ENCODE data around the gene PPP1R14D.
"Not testable (repeated sequence)": the region's sequence is repeated elsewhere in the genome, so short reads cannot be mapped to it uniquely, and the experiment has no call there.

Gene PPP1R14D

DNA sequence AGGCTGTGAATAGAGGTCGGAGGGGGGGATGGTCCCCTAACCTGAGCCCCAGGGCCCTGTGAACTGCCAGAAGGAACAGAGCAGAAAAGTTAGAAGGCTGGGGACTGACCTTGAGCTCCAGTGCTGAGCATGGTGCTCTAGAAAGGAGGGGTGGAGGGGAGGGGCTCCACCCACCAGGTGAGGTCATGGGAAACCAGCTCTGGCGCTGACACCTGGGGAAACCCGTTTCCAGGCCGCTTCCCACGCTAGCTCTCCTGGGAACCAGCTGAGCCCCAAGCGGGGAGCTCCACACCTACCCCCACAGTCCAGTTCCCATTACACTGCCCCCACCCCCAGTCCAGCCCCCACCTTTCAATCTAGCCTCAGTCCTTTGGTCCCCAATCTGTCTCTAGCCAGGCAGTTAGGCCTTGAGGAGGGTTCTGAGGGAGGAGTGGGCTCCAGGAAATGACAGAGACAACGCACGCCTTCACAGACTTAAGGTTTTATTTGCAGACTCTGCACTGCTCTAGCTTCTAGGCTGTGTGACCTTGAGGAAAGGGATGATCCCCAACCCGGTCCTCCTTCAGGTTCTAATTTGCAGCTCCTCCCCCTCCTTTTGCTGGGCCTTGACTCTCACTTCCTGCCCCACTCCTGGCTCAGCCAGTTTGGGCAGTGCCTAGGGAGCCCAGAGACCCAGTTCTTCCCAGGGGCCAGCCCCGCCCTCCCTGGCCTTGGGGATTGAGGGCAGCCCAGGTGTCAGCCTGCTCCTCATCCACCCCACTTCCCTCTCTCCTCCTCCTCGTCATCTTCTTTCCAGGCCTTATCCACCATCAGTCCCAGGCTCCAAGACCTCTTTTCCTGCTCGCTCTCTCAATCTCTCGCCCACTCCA lies 43.5 kb upstream of the PPP1R14D start:
- no peak for DNase-seq (ENCODE audit: low read depth)
- no peak overlapping the region for H3K4me3 ChIP-seq (ENCODE audit: low read depth, low read length)
- in situ Hi-C loops (cut with HindIII; ENCODE audit: low sequenced_read_pairs), result no loop called here
- TF ChIP-seq, protein P1, sequence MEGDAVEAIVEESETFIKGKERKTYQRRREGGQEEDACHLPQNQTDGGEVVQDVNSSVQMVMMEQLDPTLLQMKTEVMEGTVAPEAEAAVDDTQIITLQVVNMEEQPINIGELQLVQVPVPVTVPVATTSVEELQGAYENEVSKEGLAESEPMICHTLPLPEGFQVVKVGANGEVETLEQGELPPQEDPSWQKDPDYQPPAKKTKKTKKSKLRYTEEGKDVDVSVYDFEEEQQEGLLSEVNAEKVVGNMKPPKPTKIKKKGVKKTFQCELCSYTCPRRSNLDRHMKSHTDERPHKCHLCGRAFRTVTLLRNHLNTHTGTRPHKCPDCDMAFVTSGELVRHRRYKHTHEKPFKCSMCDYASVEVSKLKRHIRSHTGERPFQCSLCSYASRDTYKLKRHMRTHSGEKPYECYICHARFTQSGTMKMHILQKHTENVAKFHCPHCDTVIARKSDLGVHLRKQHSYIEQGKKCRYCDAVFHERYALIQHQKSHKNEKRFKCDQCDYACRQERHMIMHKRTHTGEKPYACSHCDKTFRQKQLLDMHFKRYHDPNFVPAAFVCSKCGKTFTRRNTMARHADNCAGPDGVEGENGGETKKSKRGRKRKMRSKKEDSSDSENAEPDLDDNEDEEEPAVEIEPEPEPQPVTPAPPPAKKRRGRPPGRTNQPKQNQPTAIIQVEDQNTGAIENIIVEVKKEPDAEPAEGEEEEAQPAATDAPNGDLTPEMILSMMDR (IDR thresholded peaks at IDR 0.05; ENCODE audit: low read depth, low read length, missing control alignments), result no peak

DNA sequence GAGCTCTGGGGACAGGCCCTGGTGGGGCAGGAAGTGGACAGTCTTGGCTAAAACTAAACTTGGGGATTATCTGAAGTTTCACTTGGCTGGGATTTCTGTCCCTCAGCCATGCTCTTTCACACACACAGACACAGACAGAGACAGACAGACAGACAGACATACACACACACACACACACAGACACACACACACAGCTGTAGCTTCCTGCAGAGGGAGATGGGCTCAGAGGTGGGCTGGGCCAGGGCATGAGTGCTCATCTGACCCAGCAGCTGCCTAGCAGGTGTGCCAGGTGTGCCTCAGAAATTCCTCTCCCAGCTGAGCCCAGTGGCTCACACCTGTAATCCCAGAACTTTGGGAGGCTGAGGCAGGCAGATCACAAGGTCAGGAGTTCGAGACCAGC lies 42.2 kb upstream of the PPP1R14D start:
- TF ChIP-seq, protein P1 (IDR thresholded peaks at IDR 0.05; ENCODE audit: low read depth, low read length, missing control alignments), result no peak
- DNase-seq (ENCODE audit: low read depth), result no peak
- H3K4me3 ChIP-seq (ENCODE audit: low read depth, low read length), result no peak overlapping the region
- in situ Hi-C loops (cut with HindIII; ENCODE audit: low sequenced_read_pairs), result no loop called here

DNA sequence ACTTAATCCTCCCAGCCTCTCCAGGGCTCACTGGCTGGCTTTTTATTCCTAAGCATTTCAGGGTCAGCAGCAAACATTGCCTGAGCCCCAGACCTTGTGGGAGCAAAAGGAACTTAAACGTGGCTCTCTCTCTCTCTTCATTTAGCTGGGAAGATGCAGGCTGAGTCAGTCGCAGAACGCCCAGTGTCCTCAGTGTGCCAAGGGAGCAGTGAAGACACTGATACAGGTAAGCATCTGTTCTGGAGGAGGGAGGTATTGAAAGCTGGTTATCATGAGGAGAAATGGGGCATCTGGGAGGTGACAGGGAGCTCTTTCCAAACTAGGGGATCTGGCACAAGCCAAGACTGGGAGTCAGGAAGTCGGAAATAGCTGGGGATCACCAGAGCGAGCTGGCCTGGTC lies 41.2 kb upstream of the PPP1R14D start:
- TF ChIP-seq, protein P1 (IDR thresholded peaks at IDR 0.05; ENCODE audit: low read depth, low read length, missing control alignments), result no peak
- in situ Hi-C loops (cut with HindIII; ENCODE audit: low sequenced_read_pairs), result no loop called here
- no peak overlapping the region for H3K4me3 ChIP-seq (ENCODE audit: low read depth, low read length)

DNA sequence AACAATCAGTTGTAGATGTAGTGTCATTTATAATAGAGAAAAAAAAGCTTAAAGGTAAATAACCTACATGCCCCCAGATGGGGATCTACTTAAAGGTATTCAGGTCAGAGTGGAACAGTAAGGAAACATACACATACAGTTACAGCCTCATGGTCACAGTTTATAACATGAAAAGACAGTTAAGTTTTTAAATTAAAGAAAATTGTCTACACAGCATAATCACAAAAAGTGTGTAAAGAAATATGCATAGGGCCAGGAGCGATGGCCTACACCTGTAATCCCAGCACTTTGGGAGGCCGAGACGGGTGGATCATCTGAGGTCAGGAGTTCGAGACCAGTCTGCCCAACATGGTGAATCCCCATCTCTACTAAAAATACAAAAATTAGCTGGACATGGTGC lies 38.7 kb upstream of the PPP1R14D start:
- DNase-seq (ENCODE audit: low read depth), result no peak
- no peak overlapping the region for H3K4me3 ChIP-seq (ENCODE audit: low read depth, low read length)
- TF ChIP-seq, protein P1 (IDR thresholded peaks at IDR 0.05; ENCODE audit: low read depth, low read length, missing control alignments), result no peak
- in situ Hi-C loops (cut with HindIII; ENCODE audit: low sequenced_read_pairs), result no loop called here

More for the DNA sequence above, 41.2 kb upstream of the PPP1R14D start:
- DNase-seq (ENCODE audit: low read depth), result no peak

DNA sequence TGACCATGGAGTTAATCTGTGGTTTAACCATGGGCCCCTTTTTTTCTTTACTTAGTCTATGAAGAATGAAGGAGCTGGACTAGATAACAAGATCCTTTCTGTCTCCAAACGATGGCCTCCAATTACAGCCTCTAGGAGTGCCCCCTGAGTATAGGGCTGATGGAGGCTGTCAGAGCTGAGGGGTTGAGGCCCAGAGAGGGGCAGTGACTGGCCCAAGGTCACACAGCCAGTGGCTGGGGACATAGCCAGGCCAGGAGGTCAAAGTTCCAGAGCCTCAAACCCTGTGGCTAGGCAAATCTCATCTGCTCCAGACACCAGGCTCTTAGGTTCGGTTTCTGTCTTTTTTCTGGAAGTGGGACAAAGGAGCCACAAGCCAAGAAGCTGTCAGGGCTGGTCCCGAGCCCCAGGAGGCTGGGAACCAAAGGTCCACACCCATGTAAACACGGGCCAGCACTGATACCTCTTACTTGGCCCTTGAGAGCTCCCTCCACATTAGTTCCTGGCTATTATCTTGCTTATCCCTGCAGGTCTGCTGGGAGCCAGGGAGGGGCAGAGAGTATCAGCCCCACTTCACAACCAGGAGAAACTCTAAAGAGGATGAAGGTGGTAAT lies 35.3 kb upstream of the PPP1R14D start:
- in situ Hi-C loops (cut with HindIII; ENCODE audit: low sequenced_read_pairs), result no loop called here
- no peak overlapping the region for H3K4me3 ChIP-seq (ENCODE audit: low read depth, low read length)
- no peak for DNase-seq (ENCODE audit: low read depth)
- TF ChIP-seq, protein P1 (IDR thresholded peaks at IDR 0.05; ENCODE audit: low read depth, low read length, missing control alignments), result no peak

DNA sequence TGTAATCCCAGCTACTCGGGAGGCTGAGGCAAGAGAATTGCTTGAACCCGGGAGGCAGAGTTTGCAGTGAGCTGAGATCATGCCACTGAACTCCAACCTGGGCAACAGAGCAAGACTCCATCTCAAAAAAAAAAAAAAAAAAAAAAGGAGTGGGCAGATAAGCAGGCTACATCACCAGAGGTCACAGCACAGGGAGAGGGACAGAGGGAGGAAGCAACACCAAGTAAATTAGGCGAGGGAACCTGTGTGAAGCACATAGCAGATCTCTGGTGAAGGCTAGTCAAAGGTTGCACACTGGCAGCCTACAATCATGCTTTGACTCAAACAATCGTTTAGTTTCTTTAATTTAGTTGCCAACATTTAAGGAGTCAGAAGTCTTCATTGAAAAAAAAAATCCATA lies 32.6 kb upstream of the PPP1R14D start:
- DNase-seq (ENCODE audit: low read depth); in situ Hi-C loops (cut with HindIII; ENCODE audit: low sequenced_read_pairs); H3K4me3 ChIP-seq (ENCODE audit: low read depth, low read length): not testable (repeated sequence)

All from astrocyte of the cerebellum (primary cell).